Endodermal cell (in vitro differentiated cells): ENCODE data around the gene S100A14. TPM values are rescaled to one million over a fixed set of nuclear protein-coding genes. Genes with fewer than 3 reads are reported as not detected.
A peak's percentile ranks its signal among the peaks of the same experiment; 100 is the strongest.

Experiments used
- DNase-seq: peaks from one replicate; pipeline ENCODE4 v3.0.0-alpha.2; 2017
- H3K27ac ChIP-seq: 2 replicates; pipeline ENCODE4 v1.5.1; 2013; ENCODE audit warnings: mild to moderate bottlenecking, low read depth, low read length, moderate library complexity
- H3K27me3 ChIP-seq: 2 replicates; pipeline ENCODE4 v1.6.1; 2013; ENCODE audit warnings: mild to moderate bottlenecking, low read length, moderate library complexity; ENCODE audit not compliant: insufficient read depth, control insufficient read depth, poor library complexity, severe bottlenecking
- H3K36me3 ChIP-seq: 2 replicates; pipeline ENCODE4 v1.7.0; 2013; ENCODE audit warnings: mild to moderate bottlenecking, low read length, moderate library complexity; ENCODE audit not compliant: control insufficient read depth, insufficient read depth
- H3K4me1 ChIP-seq: one replicate; pipeline ENCODE4 v1.7.0; 2013; ENCODE audit warnings: low read length; ENCODE audit not compliant: control insufficient read depth, insufficient read depth
- H3K4me3 ChIP-seq: 2 replicates; pipeline ENCODE4 v1.5.1; 2013; ENCODE audit warnings: mild to moderate bottlenecking, low read length, moderate library complexity
- H3K9ac ChIP-seq: 2 replicates; pipeline ENCODE4 v1.6.1; 2013; ENCODE audit warnings: mild to moderate bottlenecking, low read length, moderate library complexity; ENCODE audit not compliant: poor library complexity, severe bottlenecking; ENCODE audit errors: extremely low read depth
- H3K9me3 ChIP-seq: 2 replicates; pipeline ENCODE4 v1.6.1; 2013; ENCODE audit warnings: mild to moderate bottlenecking, low read length, moderate library complexity; ENCODE audit not compliant: control insufficient read depth
- H3K27ac Mint-ChIP-seq: 2 replicates; pipeline ENCODE4 v1.8.0; 2020; ENCODE audit warnings: mixed read lengths
- H3K27me3 Mint-ChIP-seq: 2 replicates; pipeline ENCODE4 v1.8.0; 2021; ENCODE audit warnings: mild to moderate bottlenecking, mixed read lengths; ENCODE audit not compliant: insufficient read depth
- H3K36me3 Mint-ChIP-seq: 2 replicates; pipeline ENCODE4 v1.8.0; 2020; ENCODE audit warnings: low read depth, mixed read lengths
- H3K4me1 Mint-ChIP-seq: 2 replicates; pipeline ENCODE4 v1.8.0; 2020; ENCODE audit warnings: mixed read lengths
- H3K4me3 Mint-ChIP-seq: 2 replicates; pipeline ENCODE4 v1.8.0; 2020; ENCODE audit warnings: mild to moderate bottlenecking, moderate library complexity, mixed read lengths
- H3K9me3 Mint-ChIP-seq: 2 replicates; pipeline ENCODE4 v1.8.0; 2020; ENCODE audit warnings: mild to moderate bottlenecking, mixed read lengths
- WGBS, 2 experiments: methylation state at CpG; one replicate each; pipeline versions ENCODE4 v1.1.5 to v1.1.7; 2013; ENCODE audit warnings: missing lambda C conversion rate in 2 of 2, mixed read lengths in 1 of 2; ENCODE audit not compliant: insufficient coverage in 1 of 2, insufficient read length in 1 of 2; 5-methylcytosine and 5-hydroxymethylcytosine counted together
- total RNA-seq, 2 donors: library from RNA; stranded (reverse); fragmentation: NEBNext Ultra II Directional in 1 of 2; extraction: Animal tissue kit (Norgen Biotek cat#: 25700) in 1 of 2; gene quantifications; 2 replicates in 1 of 2; 3 replicates in 1 of 2; pipeline ENCODE4 v1.2.1, GENCODE V29; 2021
- TF ChIP-seq, protein P1 (sequence below): fragments of 200-600 bp; sonication (generic); conservative IDR thresholded peaks from 2 replicates; pipeline ENCODE4 v1.5.0; 2021; ENCODE audit warnings: antibody characterized with exemption, mild to moderate bottlenecking

The S100A14 gene
- total RNA-seq, 2 donors from 2014 or later: 53.8 to 119 TPM

DNA sequence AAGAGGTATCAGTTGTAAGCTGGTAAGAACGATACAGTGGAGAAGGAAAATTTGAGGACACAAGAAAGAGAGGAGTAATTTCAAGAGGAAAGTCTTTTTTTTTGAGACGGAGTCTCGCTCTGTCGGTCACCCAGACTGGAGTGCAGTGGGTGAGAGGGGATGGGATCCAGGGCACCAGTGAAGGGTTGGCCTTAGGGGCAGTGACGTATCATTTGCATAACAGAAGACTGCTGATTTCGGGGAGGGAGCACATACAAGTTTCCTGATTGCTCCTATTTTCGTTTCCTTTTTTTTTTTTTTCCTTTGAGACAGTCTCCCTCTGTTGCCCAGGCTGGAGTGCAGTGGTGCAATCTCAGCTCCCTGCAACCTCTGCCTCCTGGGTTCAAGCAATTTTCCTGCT lies 7.0 kb upstream of the S100A14 start:
- Mint-ChIP-seq H3K27ac (no peak overlapping the region), H3K4me1 (peaks cover 25% of the 10 kb centered on the region), H3K27me3 (no peaks in the 10 kb centered on the region), H3K36me3 (peaks cover 65% of the 10 kb centered on the region), H3K4me3 (no peak overlapping the region), H3K9me3 (no peaks in the 10 kb centered on the region)
- TF ChIP-seq, protein P1, sequence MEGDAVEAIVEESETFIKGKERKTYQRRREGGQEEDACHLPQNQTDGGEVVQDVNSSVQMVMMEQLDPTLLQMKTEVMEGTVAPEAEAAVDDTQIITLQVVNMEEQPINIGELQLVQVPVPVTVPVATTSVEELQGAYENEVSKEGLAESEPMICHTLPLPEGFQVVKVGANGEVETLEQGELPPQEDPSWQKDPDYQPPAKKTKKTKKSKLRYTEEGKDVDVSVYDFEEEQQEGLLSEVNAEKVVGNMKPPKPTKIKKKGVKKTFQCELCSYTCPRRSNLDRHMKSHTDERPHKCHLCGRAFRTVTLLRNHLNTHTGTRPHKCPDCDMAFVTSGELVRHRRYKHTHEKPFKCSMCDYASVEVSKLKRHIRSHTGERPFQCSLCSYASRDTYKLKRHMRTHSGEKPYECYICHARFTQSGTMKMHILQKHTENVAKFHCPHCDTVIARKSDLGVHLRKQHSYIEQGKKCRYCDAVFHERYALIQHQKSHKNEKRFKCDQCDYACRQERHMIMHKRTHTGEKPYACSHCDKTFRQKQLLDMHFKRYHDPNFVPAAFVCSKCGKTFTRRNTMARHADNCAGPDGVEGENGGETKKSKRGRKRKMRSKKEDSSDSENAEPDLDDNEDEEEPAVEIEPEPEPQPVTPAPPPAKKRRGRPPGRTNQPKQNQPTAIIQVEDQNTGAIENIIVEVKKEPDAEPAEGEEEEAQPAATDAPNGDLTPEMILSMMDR: no peak
- H3K9me3 ChIP-seq: no peaks in the 10 kb centered on the region
- peaks cover 74% of the 10 kb centered on the region for H3K36me3 ChIP-seq
- H3K9ac ChIP-seq: no peak overlapping the region
- H3K27me3 ChIP-seq: no peaks in the 10 kb centered on the region
- H3K4me3 ChIP-seq: peak overlapping the region; percentile 99
- 81 to 82% methylated on average over 5 to 7 of the region's 7 CpGs for WGBS, 2 experiments
- no peaks in the 10 kb centered on the region for H3K4me1 ChIP-seq
- no peak overlapping the region for H3K27ac ChIP-seq
- DNase-seq: no peak

DNA sequence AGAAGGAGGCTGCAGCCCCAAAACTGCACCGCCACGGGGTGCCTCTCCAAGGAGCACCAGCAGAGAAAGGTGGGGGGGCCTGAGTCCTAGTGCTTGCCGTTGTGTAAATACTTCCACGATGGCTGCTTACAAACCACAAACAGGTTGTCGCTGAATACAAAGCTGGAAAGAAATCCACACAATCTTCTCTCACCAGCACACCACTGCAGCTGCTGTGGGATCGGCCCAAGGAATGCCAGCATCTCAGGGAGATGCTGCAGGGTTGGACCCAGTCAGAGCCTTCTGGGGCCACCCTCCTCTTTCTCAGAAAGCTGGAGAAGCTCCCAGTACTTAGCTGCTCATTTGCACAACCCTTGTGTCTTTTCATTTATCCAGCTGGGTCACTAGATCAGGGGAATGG lies 3.0 kb upstream of the S100A14 start:
- no peaks in the 10 kb centered on the region for H3K27me3 ChIP-seq
- WGBS, 2 experiments: 97 to 100% methylated on average over 4 to 6 of the region's 6 CpGs
- H3K9ac ChIP-seq: no peak overlapping the region
- no peak overlapping the region for H3K4me3 ChIP-seq
- H3K4me3 Mint-ChIP-seq: no peak overlapping the region
- peaks cover 50% of the 10 kb centered on the region for H3K36me3 Mint-ChIP-seq
- TF ChIP-seq, protein P1: no peak
- peaks cover 56% of the 10 kb centered on the region for H3K36me3 ChIP-seq
- no peak for DNase-seq
- peaks cover 24% of the 10 kb centered on the region for H3K4me1 Mint-ChIP-seq
- H3K27me3 Mint-ChIP-seq: no peaks in the 10 kb centered on the region
- H3K9me3 Mint-ChIP-seq: no peaks in the 10 kb centered on the region
- H3K9me3 ChIP-seq: no peaks in the 10 kb centered on the region
- no peaks in the 10 kb centered on the region for H3K4me1 ChIP-seq
- no peak overlapping the region for H3K27ac Mint-ChIP-seq
- no peak overlapping the region for H3K27ac ChIP-seq

DNA sequence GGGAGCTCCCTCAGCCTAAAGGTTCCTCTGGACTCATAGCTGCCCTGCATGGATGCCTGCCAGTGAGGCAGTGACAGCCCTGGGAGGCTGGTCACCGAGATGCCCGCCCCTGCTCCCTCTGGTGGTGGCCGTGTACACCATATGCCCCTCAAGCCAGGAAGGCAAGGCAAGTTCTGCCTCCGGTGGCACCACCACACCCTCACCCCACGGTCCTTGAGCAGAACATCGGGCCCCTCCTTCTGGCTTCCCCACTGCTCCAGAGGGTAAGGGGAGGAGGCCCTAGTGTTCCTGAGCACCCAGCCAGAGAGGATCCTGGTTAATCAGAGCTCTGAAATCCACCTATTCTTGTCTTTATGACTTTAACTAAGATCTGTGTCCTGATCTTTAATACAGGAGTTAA lies 1.5 kb upstream of the S100A14 start:
- Mint-ChIP-seq H3K4me3 (no peak overlapping the region), H3K9me3 (no peaks in the 10 kb centered on the region), H3K27me3 (no peaks in the 10 kb centered on the region), H3K36me3 (peaks cover 36% of the 10 kb centered on the region), H3K27ac (no peak overlapping the region), H3K4me1 (peaks cover 27% of the 10 kb centered on the region)
- Histone ChIP-seq H3K27ac (no peak overlapping the region), H3K4me3 (no peak overlapping the region), H3K36me3 (peaks cover 42% of the 10 kb centered on the region), H3K27me3 (no peaks in the 10 kb centered on the region), H3K9ac (no peak overlapping the region), H3K4me1 (no peaks in the 10 kb centered on the region), H3K9me3 (no peaks in the 10 kb centered on the region)
- DNase-seq: peak; percentile 88
- 93 to 100% methylated on average over 2 to 6 of the region's 6 CpGs for WGBS, 2 experiments
- TF ChIP-seq, protein P1: peak; percentile 75
